ENCODE data around the gene ZC3H7A.
"Not testable (repeated sequence)": the region's sequence is repeated elsewhere in the genome, so short reads cannot be mapped to it uniquely, and the experiment has no call there.

Gene ZC3H7A

GRCh38 chr16:11794996-11795886, 1.8 kb downstream of the ZC3H7A start:
- peak overlapping the region; percentile 94 for H3K27ac Mint-ChIP-seq
- no peaks in the 10 kb centered on the region for H3K27me3 Mint-ChIP-seq (ENCODE audit: low read depth)
- H3K36me3 Mint-ChIP-seq (ENCODE audit: low read depth) = peaks cover 33% of the 10 kb centered on the region
- peaks cover 71% of the 10 kb centered on the region for H3K4me1 Mint-ChIP-seq (ENCODE audit: low read depth)
- H3K4me3 Mint-ChIP-seq = peak overlapping the region; percentile 88
- H3K9me3 Mint-ChIP-seq = no peaks in the 10 kb centered on the region

- Mint-ChIP-seq H3K27me3 (ENCODE audit: low read depth) (no peaks in the 10 kb centered on the region), H3K4me3 (peak overlapping the region; percentile 88), H3K4me1 (ENCODE audit: low read depth) (peaks cover 64% of the 10 kb centered on the region), H3K27ac (peak overlapping the region; percentile 94), H3K36me3 (ENCODE audit: low read depth) (peaks cover 26% of the 10 kb centered on the region), H3K9me3 (no peaks in the 10 kb centered on the region)
Observed at GRCh38 chr16:11794447-11794846, 2.6 kb downstream of the ZC3H7A start.

- H3K4me3 Mint-ChIP-seq = peak overlapping the region; percentile 88
Observed at GRCh38 chr16:11793840-11794239, 3.2 kb downstream of the ZC3H7A start.

GRCh38 chr16:11792410-11793241, 4.4 kb downstream of the ZC3H7A start:
- Mint-ChIP-seq H3K9me3 (no peaks in the 10 kb centered on the region), H3K27me3 (ENCODE audit: low read depth) (no peaks in the 10 kb centered on the region), H3K27ac (peak overlapping the region; percentile 94), H3K4me1 (ENCODE audit: low read depth) (peaks cover 59% of the 10 kb centered on the region), H3K36me3 (ENCODE audit: low read depth) (peaks cover 29% of the 10 kb centered on the region), H3K4me3 (peak overlapping the region; percentile 46)

More at GRCh38 chr16:11793840-11794239, 3.2 kb downstream of the ZC3H7A start:
- H3K4me1 Mint-ChIP-seq (ENCODE audit: low read depth) = peaks cover 59% of the 10 kb centered on the region
- H3K9me3 Mint-ChIP-seq = no peaks in the 10 kb centered on the region
- H3K36me3 Mint-ChIP-seq (ENCODE audit: low read depth) = peaks cover 25% of the 10 kb centered on the region
- peak overlapping the region; percentile 94 for H3K27ac Mint-ChIP-seq
- no peaks in the 10 kb centered on the region for H3K27me3 Mint-ChIP-seq (ENCODE audit: low read depth)

GRCh38 chr16:11791144-11791828, 5.8 kb downstream of the ZC3H7A start:
- peaks cover 70% of the 10 kb centered on the region for H3K4me1 Mint-ChIP-seq (ENCODE audit: low read depth)
- no peaks in the 10 kb centered on the region for H3K27me3 Mint-ChIP-seq (ENCODE audit: low read depth)
- H3K4me3 Mint-ChIP-seq = no peak overlapping the region
- H3K36me3 Mint-ChIP-seq (ENCODE audit: low read depth) = peaks cover 32% of the 10 kb centered on the region
- no peaks in the 10 kb centered on the region for H3K9me3 Mint-ChIP-seq
- H3K27ac Mint-ChIP-seq = peak overlapping the region; percentile 80

- peaks cover 15% of the 10 kb centered on the region for H3K36me3 Mint-ChIP-seq (ENCODE audit: low read depth)
- no peaks in the 10 kb centered on the region for H3K9me3 Mint-ChIP-seq
- no peak overlapping the region for H3K4me3 Mint-ChIP-seq
- H3K27me3 Mint-ChIP-seq (ENCODE audit: low read depth) = no peaks in the 10 kb centered on the region
- H3K27ac Mint-ChIP-seq = peak overlapping the region; percentile 95
- H3K4me1 Mint-ChIP-seq (ENCODE audit: low read depth) = peaks cover 58% of the 10 kb centered on the region
Observed at GRCh38 chr16:11788914-11789313, 8.1 kb downstream of the ZC3H7A start.

GRCh38 chr16:11784980-11785599, 12.0 kb downstream of the ZC3H7A start:
- H3K27me3 Mint-ChIP-seq (ENCODE audit: low read depth); H3K9me3 Mint-ChIP-seq; H3K4me3 Mint-ChIP-seq: not testable (repeated sequence)
- H3K27ac Mint-ChIP-seq = peak overlapping the region; percentile 95
- peaks cover 59% of the 10 kb centered on the region for H3K4me1 Mint-ChIP-seq (ENCODE audit: low read depth)
- peaks cover 28% of the 10 kb centered on the region for H3K36me3 Mint-ChIP-seq (ENCODE audit: low read depth)

- not testable (repeated sequence) for H3K4me3 Mint-ChIP-seq; H3K27me3 Mint-ChIP-seq (ENCODE audit: low read depth); H3K9me3 Mint-ChIP-seq
- H3K36me3 Mint-ChIP-seq (ENCODE audit: low read depth) = peaks cover 32% of the 10 kb centered on the region
- peaks cover 62% of the 10 kb centered on the region for H3K4me1 Mint-ChIP-seq (ENCODE audit: low read depth)
- peak overlapping the region; percentile 83 for H3K27ac Mint-ChIP-seq
Observed at GRCh38 chr16:11784381-11784780, 12.7 kb downstream of the ZC3H7A start.

- H3K36me3 Mint-ChIP-seq (ENCODE audit: low read depth) = peaks cover 33% of the 10 kb centered on the region
- H3K27me3 Mint-ChIP-seq (ENCODE audit: low read depth) = no peaks in the 10 kb centered on the region
- H3K4me1 Mint-ChIP-seq (ENCODE audit: low read depth) = peaks cover 62% of the 10 kb centered on the region
Observed at GRCh38 chr16:11784038-11784369, 13.1 kb downstream of the ZC3H7A start.

GRCh38 chr16:11783319-11784037, 13.6 kb downstream of the ZC3H7A start:
- no peaks in the 10 kb centered on the region for H3K27me3 Mint-ChIP-seq (ENCODE audit: low read depth)
- no peaks in the 10 kb centered on the region for H3K9me3 Mint-ChIP-seq
- H3K36me3 Mint-ChIP-seq (ENCODE audit: low read depth) = peaks cover 33% of the 10 kb centered on the region
- H3K27ac Mint-ChIP-seq = peak overlapping the region; percentile 99
- peaks cover 58% of the 10 kb centered on the region for H3K4me1 Mint-ChIP-seq (ENCODE audit: low read depth)
- peak overlapping the region; percentile 79 for H3K4me3 Mint-ChIP-seq

More at GRCh38 chr16:11784038-11784369, 13.1 kb downstream of the ZC3H7A start:
- H3K9me3 Mint-ChIP-seq = no peaks in the 10 kb centered on the region
- H3K27ac Mint-ChIP-seq = peak overlapping the region; percentile 99
- peak overlapping the region; percentile 79 for H3K4me3 Mint-ChIP-seq

- H3K4me1 Mint-ChIP-seq (ENCODE audit: low read depth) = peaks cover 46% of the 10 kb centered on the region
- no peaks in the 10 kb centered on the region for H3K27me3 Mint-ChIP-seq (ENCODE audit: low read depth)
- H3K27ac Mint-ChIP-seq = peak overlapping the region; percentile 99
- H3K4me3 Mint-ChIP-seq = peak overlapping the region; percentile 63
- no peaks in the 10 kb centered on the region for H3K9me3 Mint-ChIP-seq
- H3K36me3 Mint-ChIP-seq (ENCODE audit: low read depth) = peaks cover 29% of the 10 kb centered on the region
Observed at GRCh38 chr16:11781773-11782172, 15.3 kb downstream of the ZC3H7A start.

- Mint-ChIP-seq H3K4me1 (ENCODE audit: low read depth) (peaks cover 41% of the 10 kb centered on the region), H3K27ac (peak overlapping the region; percentile 99), H3K9me3 (no peaks in the 10 kb centered on the region), H3K4me3 (no peak overlapping the region), H3K27me3 (ENCODE audit: low read depth) (no peaks in the 10 kb centered on the region), H3K36me3 (ENCODE audit: low read depth) (peaks cover 28% of the 10 kb centered on the region)
Observed at GRCh38 chr16:11780991-11781680, 15.9 kb downstream of the ZC3H7A start.

GRCh38 chr16:11779074-11779473, 18.0 kb downstream of the ZC3H7A start:
- no peaks in the 10 kb centered on the region for H3K9me3 Mint-ChIP-seq
- H3K4me1 Mint-ChIP-seq (ENCODE audit: low read depth) = peaks cover 40% of the 10 kb centered on the region
- peaks cover 34% of the 10 kb centered on the region for H3K36me3 Mint-ChIP-seq (ENCODE audit: low read depth)
- H3K27me3 Mint-ChIP-seq (ENCODE audit: low read depth) = no peaks in the 10 kb centered on the region
- H3K4me3 Mint-ChIP-seq = no peak overlapping the region
- no peak overlapping the region for H3K27ac Mint-ChIP-seq
